Measurements from ENCODE around the gene SIPA1. TPM values are rescaled to one million over a fixed set of nuclear protein-coding genes. Genes with fewer than 3 reads are reported as not detected.
"Not testable (repeated sequence)": the region's sequence is repeated elsewhere in the genome, so short reads cannot be mapped to it uniquely, and the experiment has no call there.

Gene SIPA1
- total RNA-seq, 1 experiment from 2014 or later = 86.9 TPM

DNA sequence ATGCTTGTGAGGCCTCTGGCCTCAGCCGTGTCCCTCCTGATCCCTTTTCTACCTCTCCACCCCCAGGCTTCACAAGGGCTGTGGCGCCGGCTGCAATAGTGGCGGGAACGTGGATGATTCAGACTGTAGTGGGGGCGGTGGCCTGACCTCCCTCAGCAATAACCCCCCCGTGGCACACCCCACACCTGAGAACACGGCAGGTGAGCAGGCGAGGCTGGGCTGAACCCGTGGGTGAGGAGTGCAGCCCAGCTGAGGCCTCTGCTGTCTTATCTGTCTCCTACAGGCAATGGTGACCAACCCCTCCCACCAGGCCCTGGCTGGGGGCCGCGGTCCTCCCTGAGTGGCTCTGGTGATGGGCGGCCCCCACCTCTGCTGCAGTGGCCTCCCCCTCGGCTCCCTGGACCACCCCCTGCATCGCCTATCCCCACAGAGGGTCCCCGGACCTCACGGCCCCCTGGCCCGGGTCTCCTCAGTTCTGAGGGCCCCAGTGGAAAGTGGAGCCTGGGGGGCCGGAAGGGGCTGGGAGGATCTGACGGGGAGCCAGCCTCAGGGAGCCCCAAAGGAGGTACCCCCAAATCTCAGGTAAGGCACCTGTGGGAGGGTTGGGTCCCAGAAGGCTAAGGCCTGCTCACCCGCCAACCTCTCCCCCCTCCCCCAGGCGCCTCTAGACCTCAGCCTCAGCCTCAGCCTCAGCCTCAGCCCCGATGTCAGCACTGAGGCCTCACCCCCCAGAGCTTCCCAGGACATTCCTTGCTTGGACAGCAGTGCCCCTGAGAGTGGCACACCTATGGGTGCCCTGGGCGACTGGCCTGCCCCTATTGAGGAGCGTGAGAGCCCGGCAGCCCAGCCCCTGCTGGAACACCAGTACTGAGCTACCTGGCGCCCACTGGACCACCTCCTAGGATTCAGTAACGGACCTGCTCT, 1.5 kb upstream of the SIPA1 start:
- intact Hi-C loops (cut with micrococcal nuclease; ENCODE audit: unreplicated experiment) = loop anchor here (10.0 kb wide), 1 partner anchor 68 kb away; no protein-coding TSS in a partner anchor
- Histone ChIP-seq H3K27me3 (ENCODE audit: control insufficient read depth, insufficient read depth, low read length) (no peaks in the 10 kb centered on the region), H3K36me3 (ENCODE audit: control insufficient read depth, insufficient read depth, low read length) (peaks cover 10% of the 10 kb centered on the region; the same call in 1 of the 2 replicates), H3K4me1 (ENCODE audit: control insufficient read depth, insufficient read depth, low read length) (peaks cover 24% of the 10 kb centered on the region), H3K9me3 (ENCODE audit: control insufficient read depth, insufficient read depth, low read depth, low read length) (no peaks in the 10 kb centered on the region), H3K27ac (ENCODE audit: low read length) (peak overlapping the region; percentile 76; the same call in 1 of the 2 replicates), H3K4me3 (ENCODE audit: low read depth in 2 of 2, low read length in 2 of 2) (no peak overlapping the region)
- no TSS peak for BruUV-seq (replicated peaks)
- in situ Hi-C loops (cut with HindIII; ENCODE audit: low pct_unique_long_range_greater_than_20kb, low sequenced_read_pairs) = no loop called here
- TF ChIP-seq POLR2AphosphoS5 (IDR thresholded peaks at IDR 0.05; ENCODE audit: low read depth, low read length) (no peak), TCF7L2 (IDR thresholded peaks at IDR 0.05; ENCODE audit: low read depth, low read length) (no peak), SIN3A (IDR thresholded peaks at IDR 0.05; ENCODE audit: borderline replicate concordance, insufficient read depth, low read depth, low read length) (no peak)
- TF ChIP-seq, protein P1, sequence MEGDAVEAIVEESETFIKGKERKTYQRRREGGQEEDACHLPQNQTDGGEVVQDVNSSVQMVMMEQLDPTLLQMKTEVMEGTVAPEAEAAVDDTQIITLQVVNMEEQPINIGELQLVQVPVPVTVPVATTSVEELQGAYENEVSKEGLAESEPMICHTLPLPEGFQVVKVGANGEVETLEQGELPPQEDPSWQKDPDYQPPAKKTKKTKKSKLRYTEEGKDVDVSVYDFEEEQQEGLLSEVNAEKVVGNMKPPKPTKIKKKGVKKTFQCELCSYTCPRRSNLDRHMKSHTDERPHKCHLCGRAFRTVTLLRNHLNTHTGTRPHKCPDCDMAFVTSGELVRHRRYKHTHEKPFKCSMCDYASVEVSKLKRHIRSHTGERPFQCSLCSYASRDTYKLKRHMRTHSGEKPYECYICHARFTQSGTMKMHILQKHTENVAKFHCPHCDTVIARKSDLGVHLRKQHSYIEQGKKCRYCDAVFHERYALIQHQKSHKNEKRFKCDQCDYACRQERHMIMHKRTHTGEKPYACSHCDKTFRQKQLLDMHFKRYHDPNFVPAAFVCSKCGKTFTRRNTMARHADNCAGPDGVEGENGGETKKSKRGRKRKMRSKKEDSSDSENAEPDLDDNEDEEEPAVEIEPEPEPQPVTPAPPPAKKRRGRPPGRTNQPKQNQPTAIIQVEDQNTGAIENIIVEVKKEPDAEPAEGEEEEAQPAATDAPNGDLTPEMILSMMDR (IDR thresholded peaks at IDR 0.05) = no peak
- TF ChIP-seq, protein P2, sequence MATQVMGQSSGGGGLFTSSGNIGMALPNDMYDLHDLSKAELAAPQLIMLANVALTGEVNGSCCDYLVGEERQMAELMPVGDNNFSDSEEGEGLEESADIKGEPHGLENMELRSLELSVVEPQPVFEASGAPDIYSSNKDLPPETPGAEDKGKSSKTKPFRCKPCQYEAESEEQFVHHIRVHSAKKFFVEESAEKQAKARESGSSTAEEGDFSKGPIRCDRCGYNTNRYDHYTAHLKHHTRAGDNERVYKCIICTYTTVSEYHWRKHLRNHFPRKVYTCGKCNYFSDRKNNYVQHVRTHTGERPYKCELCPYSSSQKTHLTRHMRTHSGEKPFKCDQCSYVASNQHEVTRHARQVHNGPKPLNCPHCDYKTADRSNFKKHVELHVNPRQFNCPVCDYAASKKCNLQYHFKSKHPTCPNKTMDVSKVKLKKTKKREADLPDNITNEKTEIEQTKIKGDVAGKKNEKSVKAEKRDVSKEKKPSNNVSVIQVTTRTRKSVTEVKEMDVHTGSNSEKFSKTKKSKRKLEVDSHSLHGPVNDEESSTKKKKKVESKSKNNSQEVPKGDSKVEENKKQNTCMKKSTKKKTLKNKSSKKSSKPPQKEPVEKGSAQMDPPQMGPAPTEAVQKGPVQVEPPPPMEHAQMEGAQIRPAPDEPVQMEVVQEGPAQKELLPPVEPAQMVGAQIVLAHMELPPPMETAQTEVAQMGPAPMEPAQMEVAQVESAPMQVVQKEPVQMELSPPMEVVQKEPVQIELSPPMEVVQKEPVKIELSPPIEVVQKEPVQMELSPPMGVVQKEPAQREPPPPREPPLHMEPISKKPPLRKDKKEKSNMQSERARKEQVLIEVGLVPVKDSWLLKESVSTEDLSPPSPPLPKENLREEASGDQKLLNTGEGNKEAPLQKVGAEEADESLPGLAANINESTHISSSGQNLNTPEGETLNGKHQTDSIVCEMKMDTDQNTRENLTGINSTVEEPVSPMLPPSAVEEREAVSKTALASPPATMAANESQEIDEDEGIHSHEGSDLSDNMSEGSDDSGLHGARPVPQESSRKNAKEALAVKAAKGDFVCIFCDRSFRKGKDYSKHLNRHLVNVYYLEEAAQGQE (IDR thresholded peaks at IDR 0.05; ENCODE audit: insufficient read depth in 1 of 2, low read depth in 2 of 2, low read length in 1 of 2) = no peak
- DNase-seq (ENCODE audit: low read depth, low spot score) (no peak), ATAC-seq (no peak)
- CTCF ChIA-PET = no interaction called here
- POLR2A ChIA-PET = interaction anchor here (0.5 kb wide), 1 partner anchor 53 kb away, joined by 8 read pairs; no protein-coding TSS in a partner anchor

DNA sequence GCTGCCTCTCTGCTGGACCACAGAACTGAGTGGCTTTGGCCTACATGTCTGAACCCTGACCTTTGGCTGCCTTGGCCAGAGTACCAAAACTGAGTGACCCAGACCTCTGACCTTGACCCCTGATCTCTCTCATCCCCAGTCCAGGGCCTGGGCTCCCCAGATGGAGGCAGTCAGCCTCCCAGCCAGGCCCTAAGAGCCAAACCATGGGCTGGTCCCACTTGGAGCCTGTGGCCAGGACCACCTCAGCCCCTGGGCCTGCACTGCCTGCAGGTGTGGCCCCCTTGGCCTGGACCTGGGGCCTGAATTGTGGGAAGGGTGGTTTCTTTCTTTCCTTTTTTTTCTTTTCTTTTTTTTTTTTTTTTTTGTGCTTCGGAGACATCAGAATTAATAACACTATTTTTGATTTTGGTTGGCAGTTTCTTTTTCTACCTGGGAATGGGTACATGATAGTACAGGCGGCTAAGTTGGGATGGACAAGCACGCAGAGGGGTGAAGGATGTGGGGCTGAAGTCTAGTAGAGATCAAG, 806 bp upstream of the SIPA1 start:
- BruUV-seq (replicated peaks) = no TSS peak
- no peaks in the 10 kb centered on the region for H3K9me3 ChIP-seq (ENCODE audit: control insufficient read depth, insufficient read depth, low read depth, low read length)
- no peaks in the 10 kb centered on the region for H3K27me3 ChIP-seq (ENCODE audit: control insufficient read depth, insufficient read depth, low read length)
- peaks cover 24% of the 10 kb centered on the region for H3K4me1 ChIP-seq (ENCODE audit: control insufficient read depth, insufficient read depth, low read length)
- ATAC-seq (no peak), DNase-seq (ENCODE audit: low read depth, low spot score) (no peak)
- peak overlapping the region; percentile 76 for H3K27ac ChIP-seq (ENCODE audit: low read length)
- in situ Hi-C loops (cut with HindIII; ENCODE audit: low pct_unique_long_range_greater_than_20kb, low sequenced_read_pairs) = no loop called here
- peaks cover 10% of the 10 kb centered on the region; the same call in 1 of the 2 replicates for H3K36me3 ChIP-seq (ENCODE audit: control insufficient read depth, insufficient read depth, low read length)
- ChIA-PET CTCF (interaction anchor here (1.0 kb wide), 1 partner anchor 181 kb away, joined by 3 read pairs; no protein-coding TSS in a partner anchor), POLR2A (interaction anchor here (0.8 to 1.3 kb wide), 4 partner anchors 10 to 24 kb away, joined by 3 to 5 read pairs (median 3); no protein-coding TSS in a partner anchor)
- peak overlapping the region in 1 of 2 experiments; percentile 79; a peak in 2 of 4 replicates for H3K4me3 ChIP-seq (ENCODE audit: low read depth in 2 of 2, low read length in 2 of 2)
- intact Hi-C loops (cut with micrococcal nuclease; ENCODE audit: unreplicated experiment) = loop anchor here (10.0 kb wide), 1 partner anchor 68 kb away; no protein-coding TSS in a partner anchor
- no peak for TF ChIP-seq POLR2AphosphoS5 (IDR thresholded peaks at IDR 0.05; ENCODE audit: low read depth, low read length)
- TF ChIP-seq, protein P1 (IDR thresholded peaks at IDR 0.05) = no peak

DNA sequence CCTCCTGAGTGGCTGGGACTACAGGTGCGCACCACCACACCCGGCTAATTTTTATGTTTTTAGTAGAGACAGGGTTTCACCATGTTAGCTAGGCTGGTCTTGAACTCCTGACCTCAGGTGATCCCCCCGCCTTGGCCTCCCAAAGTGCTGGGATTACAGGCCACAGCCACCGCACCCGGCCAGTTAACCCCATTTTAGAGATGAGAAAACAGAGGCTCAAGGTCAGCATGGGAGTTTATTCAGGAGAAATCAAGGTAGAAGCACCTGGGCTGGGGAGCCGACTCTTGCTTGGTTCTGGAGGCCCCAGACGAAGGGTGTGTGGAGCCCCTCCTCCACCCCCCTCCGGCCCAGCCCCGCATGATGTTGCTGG, 1.3 kb downstream of the SIPA1 start:
- in situ Hi-C loops (cut with HindIII; ENCODE audit: low pct_unique_long_range_greater_than_20kb, low sequenced_read_pairs); BruUV-seq (replicated peaks); H3K36me3 ChIP-seq (ENCODE audit: control insufficient read depth, insufficient read depth, low read length); H3K27me3 ChIP-seq (ENCODE audit: control insufficient read depth, insufficient read depth, low read length); DNase-seq (ENCODE audit: low read depth, low spot score); ATAC-seq; H3K4me3 ChIP-seq (ENCODE audit: low read depth in 2 of 2, low read length in 2 of 2); POLR2A ChIA-PET; H3K27ac ChIP-seq (ENCODE audit: low read length); H3K9me3 ChIP-seq (ENCODE audit: control insufficient read depth, insufficient read depth, low read depth, low read length): not testable (repeated sequence)
- intact Hi-C loops (cut with micrococcal nuclease; ENCODE audit: unreplicated experiment) = loop anchor here (10.0 kb wide), 1 partner anchor 66 kb away; no protein-coding TSS in a partner anchor
- peaks cover 24% of the 10 kb centered on the region for H3K4me1 ChIP-seq (ENCODE audit: control insufficient read depth, insufficient read depth, low read length)
- CTCF ChIA-PET = interaction anchor here (1.7 kb wide), 1 partner anchor 24 kb away, joined by 3 read pairs; the partner anchor contains the start of gene PCNX3

All from Panc1 (cell line).